HuH-7.5 (cell line): ENCODE data around the gene C2CD4C.
"Not testable (repeated sequence)": the region's sequence is repeated elsewhere in the genome, so short reads cannot be mapped to it uniquely, and the experiment has no call there.

Experiments
- DNase-seq: peaks from one replicate; pipeline ENCODE4 v3.0.0; 2011; ENCODE audit warnings: low spot score

Gene C2CD4C

DNA sequence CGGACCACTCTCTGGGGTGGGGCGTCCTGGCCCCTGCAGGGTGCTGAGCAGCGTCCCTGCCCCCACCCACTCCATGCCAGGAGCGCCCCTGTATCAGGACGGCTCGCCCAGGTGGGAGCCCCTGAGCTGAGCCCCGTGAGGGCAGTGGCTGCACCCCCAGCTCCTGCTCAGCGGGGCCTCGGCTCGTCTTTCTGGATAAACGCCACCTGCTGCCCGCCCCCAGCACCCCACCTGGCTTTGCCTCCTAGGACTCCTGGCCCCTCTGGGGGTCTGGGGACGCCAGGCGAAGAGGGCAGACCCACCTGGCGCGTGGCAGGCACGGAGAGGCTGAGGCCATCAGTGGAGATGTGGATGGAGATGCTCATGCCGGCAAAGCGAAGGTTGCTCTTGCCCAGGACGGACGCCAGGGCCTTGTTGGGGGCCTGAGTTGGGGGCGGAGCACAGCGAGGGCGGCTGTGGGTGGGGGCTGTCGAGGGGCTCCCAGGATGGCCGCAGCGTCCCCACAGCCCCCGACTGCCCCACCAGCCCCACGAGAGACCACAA is 29.5 kb upstream of the C2CD4C start:
- no peak for DNase-seq

DNA sequence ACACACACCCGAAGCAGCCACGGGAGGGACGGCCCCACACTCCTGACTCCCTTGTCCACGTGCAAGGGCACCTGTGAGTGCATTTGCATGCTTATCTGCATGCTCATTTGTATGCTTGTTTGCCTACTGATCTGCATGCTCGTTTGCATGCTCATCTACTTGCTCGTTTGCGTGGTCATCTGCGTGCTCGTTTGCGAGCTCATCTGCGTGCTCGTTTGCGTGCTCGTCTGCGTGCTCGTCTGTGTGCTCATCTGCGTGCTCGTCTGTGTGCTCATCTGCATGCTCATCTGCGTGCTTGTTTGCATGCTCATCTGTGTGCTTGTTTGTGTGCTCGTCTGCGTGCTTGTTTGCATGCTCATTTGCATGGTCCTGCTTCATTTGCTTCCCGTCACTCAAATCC is 28.1 kb upstream of the C2CD4C start:
- no peak for DNase-seq

DNA sequence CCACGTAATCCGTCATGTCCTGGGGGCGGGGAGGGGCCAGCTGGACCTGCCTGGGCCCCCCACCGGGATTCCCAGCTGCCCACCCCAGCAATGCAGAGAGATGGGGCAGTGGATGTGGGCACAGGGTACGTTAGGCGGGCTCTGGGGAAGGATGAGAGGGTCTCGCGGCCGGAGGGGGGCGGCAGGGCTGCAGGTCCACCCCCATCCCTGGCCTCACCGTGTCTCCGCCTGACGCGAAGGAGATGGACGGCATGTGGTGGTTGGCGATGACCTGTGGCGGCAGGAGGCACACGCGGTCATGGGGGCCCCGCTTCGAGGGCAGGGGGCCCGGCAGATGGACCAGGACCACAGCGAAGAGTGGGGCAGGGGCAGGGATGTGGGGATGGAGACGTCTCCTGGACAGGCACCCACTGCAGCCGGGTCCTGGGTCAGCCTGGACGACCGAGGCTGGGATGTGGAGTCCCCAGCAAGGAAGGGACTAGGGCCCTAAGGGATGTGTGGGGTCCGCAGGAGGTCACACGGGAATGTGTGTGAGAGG is 27.5 kb upstream of the C2CD4C start:
- DNase-seq: no peak

DNA sequence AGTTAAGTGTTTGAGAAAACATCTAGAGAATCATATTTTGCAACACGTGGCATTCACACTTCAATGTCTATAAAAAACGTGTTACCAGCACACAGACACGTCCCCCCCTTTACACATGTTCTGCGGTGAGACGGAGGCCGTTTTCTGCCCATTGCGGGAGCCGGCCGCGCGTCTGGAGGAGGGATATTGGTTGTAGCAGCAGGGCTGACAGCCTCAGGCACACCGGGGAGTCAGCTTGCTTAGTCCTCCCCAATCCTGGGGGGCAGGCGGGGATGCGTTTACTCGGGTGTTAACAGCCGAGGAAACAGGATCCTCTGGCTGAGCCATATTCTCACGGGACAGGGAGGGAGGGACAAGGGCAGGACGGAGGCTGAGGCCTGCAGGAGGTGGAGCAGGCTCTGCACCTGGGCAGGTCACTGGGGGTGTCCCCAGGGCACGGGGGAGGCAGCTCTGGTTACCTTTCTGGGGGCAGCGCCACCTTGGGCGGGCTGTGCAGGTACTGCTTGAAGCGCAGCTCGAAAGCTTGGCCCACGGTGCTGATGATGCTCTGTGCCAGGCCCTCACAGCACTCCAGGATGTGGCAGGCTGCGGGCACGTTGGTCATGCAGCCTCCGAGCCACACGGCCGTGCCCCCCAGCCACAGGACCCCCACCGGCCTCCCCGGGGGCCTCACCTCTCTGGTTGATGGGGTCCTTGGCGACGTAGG is 26.9 kb upstream of the C2CD4C start:
- no peak for DNase-seq

DNA sequence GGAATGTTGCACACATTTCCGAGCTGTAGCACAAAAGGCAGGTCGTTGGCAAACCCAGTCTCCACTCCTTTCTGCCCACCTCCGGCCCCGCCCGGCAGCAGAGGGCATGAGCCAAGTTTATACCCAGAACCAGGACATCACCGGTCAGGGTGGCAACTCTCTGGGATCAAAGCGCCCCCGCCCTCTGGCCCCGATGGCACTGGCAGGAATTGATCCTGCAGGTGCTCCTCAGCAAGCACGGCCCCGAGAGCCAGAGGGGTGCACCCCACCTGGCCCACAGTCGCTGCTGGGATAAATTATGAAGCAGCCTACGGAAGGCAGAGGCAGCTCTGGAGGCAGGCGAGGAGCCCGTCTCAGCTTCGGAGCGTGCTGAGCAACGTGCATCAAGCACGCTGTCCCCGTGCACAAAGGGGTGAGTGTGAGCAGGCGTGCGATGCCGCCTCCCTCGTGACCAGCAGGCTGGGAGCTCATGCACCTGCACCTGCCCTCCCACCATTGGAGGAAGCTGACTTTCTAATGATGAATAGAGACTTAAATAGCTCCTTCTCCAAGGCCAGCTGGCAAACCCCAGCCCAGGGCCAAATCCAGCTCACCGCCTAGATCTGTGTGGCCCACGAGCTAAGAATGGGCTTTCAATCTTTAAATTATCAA is 26.2 kb upstream of the C2CD4C start:
- no peak for DNase-seq

DNA sequence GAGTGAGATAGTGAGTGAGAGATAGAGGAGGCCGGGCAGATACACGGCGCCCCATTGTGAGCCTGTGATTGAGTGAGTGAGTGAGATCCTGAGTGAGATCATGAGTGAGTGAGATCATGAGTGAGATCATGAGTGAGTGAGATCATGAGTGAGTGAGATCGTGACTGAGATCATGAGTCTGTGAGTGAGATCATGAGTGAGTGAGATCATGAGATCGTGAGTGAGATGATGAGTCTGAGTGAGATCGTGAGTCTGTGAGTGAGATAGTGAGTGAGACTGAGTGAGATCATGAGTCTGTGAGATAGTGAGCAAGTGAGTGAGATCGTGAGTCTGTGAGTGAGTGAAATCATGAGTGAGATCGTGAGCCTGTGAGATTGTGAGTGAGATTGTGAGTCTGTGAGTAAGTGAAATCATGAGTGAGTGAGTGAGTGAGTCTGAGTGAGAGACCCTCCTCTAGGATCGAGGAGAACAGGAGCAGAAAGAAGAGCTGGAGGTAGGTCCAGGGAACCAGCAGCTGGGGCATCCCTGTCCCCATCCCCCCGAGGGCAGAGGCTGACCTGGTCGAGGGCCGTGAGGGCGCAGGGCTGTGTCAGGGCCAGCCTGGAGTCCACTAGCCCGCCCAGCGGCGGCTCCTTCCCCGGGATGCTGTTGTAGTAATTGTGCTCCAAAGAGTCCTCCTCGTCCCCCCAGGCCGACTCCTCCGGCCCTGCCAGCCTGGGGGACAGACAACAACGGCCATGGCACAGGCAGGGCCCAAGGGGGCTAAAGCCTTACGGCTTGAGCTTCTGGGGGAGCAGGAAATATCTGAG is 25.4 kb upstream of the C2CD4C start:
- DNase-seq: no peak

DNA sequence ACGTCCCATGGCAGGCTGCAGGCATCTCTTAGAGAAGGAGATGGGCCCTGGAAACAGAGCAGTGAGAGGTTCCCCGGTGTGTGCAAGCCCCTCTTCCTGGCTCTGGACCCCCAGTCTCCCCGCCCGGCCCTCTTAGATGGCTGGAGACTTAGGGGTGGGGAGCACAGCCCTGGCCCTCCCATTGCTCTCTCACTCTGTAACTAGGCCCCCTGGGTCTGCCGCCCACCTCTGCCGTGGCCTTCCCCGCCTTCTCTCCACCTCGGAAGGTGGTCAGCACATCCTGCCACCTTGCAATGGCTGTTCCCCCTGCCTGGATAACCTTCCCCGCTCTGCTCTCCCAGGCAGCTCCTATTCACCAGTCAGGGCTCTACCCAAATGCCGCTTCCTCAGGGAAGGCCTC is 21.8 kb upstream of the C2CD4C start:
- no peak for DNase-seq

DNA sequence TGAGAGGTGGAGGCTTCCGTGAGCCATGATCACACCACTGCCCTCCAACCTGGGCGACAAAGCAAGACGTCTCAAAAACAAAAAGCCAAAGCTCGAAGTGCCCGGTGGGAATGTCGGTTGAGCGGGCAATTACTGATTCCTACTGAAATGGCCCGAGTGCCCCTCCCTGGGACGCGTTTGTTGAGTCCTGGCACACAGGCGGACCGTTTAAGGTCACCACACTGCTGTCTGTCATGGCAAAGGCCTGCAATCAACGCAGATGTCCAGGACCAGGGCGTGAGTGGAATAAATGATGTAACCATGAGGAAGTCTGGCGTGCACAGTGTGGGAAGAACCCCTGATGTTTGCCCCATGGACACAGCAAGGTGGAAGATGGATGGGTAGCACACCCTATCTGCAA is 19.2 kb upstream of the C2CD4C start:
- DNase-seq: no peak

DNA sequence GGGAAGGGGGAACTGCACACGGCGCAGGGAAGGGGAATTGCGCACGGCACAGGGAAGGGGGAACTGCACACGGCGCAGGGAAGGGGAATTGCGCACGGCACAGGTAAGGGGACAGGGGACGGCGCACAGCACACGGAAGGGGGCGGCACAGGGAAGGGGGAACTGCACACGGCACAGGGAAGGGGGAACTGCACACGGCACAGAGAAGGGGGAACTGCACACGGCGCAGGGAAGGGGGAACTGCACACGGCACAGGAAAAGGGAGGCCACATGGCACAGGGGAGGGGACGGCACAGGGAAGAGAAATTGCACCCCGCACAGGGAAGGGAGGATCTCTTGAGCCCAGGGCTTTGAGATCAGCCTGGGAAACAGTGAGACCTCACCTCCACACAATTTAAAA is 18.7 kb upstream of the C2CD4C start:
- DNase-seq: not testable (repeated sequence)

DNA sequence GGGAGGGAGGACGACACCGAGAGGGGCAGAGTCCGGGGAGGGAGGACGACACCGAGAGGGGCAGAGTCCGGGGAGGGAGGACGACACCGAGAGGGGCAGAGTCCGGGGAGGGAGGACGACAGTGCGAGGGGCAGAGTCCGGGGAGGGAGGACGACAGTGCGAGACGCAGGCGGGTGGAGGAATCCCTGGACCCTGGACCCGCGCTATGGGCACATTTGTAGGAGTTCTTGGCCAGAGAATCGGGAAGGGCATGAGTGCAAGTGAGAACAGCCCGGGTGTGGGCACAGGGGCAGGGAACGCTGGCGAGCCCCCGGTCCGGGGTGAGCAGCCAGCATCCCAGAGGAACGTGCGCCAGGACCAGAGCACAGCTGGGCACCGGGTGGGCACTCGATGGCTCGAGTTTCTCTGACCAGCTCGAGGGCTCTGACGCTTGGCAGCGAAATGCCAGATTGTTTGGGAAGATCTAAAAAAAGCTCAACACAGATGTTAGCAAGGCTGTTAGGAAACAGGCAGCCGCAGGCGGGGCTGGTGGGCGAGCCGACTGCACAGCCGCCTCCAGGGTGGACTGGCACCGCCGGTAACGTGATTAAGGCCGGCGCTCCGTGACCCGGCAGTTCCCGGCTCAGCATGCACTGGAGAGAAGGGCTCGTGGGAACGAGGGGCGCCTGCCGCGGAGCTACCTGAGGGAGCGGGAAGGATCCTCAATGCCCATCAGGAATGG is 17.9 kb upstream of the C2CD4C start:
- DNase-seq: no peak

DNA sequence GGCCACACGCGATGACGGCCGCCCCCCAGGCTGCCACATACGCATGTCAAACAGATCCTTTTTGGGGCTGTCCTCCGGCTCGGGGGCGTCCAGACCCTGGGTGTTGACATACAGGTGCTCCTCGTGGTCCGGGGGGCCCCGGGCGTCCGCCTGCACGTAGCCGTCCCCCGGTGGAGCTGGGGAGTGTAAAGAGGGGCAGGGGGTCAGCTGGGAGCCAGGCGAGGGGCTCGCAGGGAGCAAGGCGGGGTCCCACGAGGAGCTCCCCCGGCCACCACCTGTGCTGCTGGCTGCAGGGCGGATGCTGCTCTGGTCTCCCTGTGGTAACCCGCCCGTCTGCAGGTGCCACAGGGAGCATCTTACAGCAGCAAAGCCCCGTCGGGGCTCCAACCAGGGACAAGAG is 16.1 kb upstream of the C2CD4C start:
- DNase-seq: no peak

DNA sequence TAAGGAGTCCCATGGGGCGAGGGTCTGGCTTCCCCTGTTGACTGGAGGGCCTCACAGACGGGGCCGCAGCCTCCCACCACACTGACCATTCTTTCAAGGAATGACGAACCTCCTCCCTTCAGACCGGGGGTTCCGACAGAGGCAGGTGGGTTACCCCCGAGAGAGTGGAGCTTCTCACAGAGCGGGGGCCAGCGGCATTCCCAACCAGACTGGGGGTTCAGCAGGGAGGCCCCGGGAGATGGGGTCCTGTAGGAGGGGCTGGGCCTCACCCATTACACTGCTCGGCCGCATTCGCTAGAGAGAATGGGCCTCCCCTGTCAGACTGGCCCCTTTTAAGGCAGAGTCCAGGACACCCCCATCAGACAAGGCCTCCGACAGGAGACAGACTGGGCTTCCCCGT is 15.6 kb upstream of the C2CD4C start:
- DNase-seq: no peak

DNA sequence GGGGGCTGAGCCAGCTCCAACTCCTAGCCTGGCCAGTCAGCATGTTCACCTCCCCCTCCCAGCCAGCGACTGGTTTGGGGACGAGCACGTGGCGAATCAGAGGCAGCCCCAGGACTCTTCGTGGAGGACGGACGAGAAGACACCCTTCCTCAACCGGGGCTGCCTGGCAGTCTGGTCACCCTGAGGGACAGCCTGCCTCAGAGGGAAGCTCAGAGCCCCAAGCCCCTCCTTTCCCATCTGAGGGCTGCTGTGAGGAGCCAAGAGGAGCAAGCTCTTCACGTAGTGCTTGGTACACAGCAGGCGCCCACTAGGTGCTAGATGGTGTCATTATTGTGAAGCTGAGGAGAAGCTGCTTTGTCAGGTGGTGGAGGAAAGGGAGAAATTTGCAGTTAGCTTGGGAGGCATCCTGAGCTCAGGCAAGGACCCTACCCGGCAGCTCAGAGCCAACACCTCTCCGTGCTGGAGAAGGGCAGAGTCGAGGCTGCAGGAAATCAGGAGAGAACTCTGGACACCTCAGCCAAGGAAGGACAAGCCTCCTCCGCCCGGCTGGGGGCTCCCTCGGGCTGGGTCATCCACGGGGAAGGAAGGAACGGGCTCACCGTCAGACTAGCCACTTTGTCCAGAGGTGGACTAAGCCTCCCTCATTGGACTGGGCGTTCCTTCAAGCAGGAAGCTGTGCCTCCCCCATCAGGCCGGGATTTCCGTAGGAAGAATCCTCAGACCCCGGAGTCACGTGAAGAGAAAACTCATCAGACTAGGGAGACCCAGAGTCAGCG is 14.9 kb upstream of the C2CD4C start:
- DNase-seq: no peak

DNA sequence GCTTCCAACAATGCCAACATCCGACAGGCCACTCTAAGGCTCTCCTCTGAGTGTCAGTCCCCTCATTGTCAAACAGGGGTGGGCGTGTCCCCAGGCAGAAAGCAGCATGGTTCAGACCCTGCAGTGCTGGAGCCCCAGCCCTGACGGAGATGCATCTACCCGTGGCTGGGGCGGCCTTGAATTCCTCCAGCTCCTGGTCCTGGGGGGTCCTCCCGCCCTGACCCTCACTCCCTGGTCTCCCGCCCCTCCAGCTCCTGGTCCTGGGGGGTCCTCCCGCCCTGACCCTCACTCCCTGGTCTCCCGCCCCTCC is 13.9 kb upstream of the C2CD4C start:
- not testable (repeated sequence) for DNase-seq

DNA sequence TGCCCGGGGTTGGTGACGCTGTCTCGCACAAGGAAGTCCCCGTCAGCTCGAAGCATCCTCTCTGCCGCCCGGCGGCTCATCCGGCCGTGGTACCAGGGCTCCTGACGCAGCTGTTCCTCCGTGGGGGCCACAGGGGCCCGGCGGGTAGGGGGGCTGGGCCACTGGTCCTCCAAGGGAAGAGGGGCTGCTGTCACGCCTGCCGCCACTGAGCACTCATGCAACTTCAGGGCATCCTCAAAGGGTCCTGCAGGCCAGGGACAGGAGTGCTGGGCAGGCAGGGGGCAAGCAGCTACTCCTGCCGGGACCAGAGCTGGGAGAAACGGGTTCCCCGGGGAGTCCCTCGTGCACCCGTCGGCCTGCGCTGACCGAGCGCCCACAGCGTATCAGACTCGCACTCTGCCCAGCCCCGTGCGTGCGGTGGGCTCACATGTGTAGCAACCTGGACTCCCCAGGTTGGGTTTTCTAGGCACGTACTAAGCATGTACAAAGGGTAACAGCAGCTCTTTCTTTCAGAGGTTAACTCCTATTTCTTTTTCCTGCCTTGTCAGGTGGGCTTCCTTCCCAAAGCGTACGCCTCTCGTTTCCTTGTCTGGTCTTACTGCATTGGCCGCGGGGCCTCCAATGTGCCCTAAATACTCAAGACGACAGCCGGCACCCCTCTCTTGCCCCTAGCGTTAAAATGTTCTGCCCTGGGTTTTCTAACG is 13.4 kb upstream of the C2CD4C start:
- no peak for DNase-seq

DNA sequence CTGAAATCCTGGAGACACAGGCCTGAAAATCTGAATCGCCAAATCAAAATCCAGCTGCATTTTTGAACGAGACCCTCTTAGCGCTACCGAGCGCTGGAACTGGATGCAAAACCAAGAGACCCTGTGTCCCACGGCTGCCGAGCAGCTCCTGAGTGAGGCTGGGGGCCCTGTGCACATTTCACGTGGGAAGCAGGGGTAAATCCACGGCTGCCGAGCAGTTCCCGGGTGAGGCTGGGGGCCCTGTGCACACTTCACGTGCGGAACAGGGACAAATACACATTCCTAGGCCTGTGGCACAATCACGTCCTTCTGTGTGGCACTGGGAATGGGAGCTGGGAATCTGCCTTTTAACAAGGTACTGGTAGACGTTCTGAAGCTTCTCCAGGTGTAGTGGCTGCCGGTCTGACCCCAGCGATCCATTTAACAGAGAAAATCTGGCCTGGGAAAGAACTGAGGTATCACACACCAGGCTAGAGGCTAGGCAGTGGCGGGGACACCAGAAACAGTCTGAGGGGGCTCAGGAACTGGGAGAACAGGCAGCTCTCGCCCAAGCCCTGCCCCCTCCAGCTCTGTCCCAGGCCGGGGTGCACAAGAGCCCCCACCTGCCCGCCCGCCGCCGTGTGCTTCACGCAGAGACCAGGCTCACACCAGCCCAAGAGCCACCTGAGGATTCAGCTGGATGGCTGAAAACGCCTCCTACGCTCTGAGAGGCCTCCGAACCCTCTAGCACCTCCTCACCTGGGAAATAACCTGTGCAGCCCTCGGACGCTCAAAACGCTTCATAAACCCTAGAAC is 11.0 kb upstream of the C2CD4C start:
- DNase-seq: no peak

DNA sequence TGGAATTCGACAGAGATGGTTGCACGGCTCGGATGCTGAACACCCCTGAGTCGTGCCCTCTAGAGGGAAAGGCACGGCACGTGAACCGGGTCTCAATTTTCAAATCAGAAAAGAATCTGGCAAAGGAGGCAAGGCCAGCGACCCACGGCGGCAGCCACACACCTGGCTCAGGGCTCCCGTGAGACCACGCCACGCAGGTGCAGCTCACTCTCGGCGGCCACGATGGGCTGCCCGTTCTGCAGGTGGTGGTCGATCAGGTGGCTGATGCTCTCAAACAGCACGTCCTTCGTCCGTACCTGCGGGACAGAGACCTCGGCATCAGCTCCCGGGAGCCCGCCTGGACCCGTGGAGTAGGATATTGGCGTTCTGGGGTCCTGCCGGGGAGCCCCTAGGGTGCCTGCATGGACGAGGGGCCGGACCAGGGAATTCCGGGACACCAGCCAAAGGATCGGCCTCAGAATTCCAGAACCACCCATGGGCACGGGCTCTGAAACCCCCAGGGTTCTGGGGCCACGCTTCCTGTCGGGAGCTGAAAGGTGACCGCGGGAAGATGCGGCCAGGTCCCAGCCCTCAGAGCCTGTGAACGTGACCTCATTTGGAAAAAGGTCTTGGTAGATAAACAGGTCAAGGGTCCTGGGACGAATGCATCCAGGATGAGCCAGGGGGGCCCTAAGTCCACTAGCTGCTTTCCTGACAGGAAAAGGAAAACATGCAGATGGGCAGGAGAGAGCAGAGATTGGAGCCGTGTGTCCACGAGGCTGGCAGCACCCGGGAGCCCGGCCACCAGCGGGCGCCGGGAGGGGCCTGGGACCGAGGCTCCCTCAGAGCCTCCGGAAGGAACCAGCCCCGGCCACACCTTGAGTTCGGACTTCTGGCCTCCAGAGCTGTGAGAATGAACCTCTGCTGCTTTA is 10.1 kb upstream of the C2CD4C start:
- no peak for DNase-seq

DNA sequence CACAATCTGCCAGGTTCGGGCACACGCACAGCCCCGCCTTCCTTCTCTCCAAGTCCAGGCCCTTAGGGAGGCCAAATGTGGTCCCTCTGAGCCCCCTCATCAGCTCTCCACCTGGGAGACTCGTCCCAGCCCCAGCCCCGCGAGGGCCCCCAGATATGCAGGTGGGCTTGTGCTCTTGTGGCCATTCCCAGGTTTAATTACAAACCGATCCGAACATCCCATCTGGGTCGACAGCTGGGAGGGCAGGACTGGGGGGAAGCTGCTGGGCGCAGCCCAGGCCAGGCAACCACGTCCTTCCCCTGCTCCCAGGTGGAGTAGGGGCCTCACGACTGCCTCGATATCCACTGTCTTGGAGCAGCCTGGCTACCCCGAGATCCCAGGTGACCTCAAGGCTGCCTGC is 7.5 kb upstream of the C2CD4C start:
- DNase-seq: no peak

DNA sequence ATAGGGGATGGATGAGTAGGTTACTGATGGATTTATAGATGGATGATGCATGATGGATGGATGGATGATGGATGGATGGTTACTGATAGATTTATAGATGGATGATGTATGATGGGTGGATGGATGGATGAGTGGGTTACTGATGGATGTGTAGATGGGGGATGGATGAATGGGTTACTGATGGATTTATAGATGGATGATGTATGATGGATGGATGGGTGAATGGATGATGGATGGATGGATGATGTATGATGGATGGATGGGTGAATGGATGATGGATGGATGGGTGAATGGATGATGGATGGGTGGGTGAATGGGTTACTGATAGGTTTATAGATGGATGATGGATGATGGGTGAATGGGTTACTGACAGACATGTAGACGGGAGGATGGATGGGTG is 6.3 kb upstream of the C2CD4C start:
- no peak for DNase-seq
